HG02588 (cell line): ENCODE measurements around the gene SYNPO2.

Experiments
- ATAC-seq: cut with Tn5 transposase; IDR thresholded peaks from one replicate; pipeline ENCODE4 v1.9.1; 2021; ENCODE audit warnings: mild to moderate bottlenecking, moderate library complexity; ENCODE audit not compliant: unreplicated experiment

The SYNPO2 gene

GRCh38 chr4:119103263-119103662 is 214.6 kb downstream of the SYNPO2 start:
- no peak for ATAC-seq

DNA sequence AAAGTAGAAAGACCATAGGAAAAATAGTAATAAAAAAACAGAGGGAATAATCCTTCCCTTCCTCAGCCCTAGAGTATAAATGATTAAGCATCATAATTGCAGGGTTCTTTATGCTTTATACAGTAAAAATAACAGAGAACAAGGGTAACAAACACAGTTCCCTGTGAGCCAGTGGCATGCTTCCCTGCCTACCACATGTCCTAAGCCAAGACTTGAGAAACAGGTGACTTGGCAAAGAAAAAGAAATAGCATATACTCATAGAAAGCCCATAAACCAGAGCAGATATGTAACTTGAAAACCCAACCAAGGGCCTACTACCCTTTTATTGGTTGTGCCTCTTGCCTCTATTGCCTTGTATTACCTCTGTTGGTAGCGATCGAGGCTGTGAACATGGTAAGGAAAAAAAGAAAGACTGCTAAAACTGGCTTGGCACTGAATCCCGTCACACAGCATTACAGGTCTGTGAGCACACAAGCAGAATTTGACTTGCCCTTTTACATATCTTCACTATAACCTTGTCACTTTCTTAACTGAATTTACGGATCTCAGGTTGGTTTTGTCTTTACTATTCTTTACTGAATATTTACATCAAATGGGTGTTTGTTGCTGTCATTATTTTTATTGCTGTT is 216.1 kb downstream of the SYNPO2 start:
- no peak for ATAC-seq

- no peak for ATAC-seq
Measured at GRCh38 chr4:119105605-119106004, 217.0 kb downstream of the SYNPO2 start.

GRCh38 chr4:119106036-119107000 is 217.7 kb downstream of the SYNPO2 start:
- ATAC-seq: no peak

DNA sequence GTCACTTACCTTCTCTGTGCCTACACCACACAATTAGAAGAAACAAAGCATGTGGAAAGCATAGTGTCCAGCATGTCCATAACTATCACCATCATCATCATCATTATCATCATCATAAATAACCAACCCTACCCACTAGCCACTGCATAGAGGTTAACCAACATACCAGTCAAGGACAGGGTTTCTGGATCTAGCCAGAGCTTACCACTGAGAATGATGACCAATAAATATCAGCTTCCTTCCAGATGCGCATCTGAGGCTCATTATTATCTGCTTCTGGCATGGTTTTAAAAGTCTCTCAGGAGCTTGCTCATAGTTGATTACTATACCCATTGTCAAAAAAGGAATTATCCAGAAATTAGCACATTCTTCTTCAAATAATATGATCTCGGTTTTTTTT is 221.5 kb downstream of the SYNPO2 start:
- ATAC-seq: no peak
